ENCODE measurements around the gene VIPR2.

DNA sequence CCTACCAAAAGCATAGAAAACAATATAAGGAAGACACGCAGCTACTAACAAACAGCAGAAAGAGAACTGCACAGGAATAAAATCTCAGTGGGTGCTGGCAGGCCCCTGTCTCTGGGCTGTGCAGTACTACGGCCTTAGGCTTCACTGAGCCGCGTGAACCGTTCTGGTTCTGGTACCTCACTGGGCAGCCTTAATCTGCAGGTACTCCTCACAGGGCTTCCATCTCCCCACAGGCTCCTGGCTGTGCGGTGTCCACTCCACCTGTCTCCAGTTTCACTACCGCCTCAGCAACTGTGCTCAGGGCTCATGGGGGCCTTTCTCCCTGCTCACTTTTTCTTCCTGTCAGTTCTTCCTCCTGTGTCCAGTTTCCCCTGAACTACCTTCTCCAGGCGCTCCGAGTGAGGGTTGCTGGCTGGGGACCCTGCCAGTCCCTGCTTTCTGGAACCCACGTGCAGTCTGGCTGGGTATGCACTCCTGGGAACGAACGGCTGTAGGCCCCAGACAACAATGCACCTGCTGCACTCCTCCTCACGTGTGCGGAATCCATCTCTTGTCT lies 75.7 kb downstream of the VIPR2 start:
- TF ChIP-seq POLR2A (IDR thresholded peaks at IDR 0.05): no peak
- TF ChIP-seq, protein P1, sequence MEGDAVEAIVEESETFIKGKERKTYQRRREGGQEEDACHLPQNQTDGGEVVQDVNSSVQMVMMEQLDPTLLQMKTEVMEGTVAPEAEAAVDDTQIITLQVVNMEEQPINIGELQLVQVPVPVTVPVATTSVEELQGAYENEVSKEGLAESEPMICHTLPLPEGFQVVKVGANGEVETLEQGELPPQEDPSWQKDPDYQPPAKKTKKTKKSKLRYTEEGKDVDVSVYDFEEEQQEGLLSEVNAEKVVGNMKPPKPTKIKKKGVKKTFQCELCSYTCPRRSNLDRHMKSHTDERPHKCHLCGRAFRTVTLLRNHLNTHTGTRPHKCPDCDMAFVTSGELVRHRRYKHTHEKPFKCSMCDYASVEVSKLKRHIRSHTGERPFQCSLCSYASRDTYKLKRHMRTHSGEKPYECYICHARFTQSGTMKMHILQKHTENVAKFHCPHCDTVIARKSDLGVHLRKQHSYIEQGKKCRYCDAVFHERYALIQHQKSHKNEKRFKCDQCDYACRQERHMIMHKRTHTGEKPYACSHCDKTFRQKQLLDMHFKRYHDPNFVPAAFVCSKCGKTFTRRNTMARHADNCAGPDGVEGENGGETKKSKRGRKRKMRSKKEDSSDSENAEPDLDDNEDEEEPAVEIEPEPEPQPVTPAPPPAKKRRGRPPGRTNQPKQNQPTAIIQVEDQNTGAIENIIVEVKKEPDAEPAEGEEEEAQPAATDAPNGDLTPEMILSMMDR (IDR thresholded peaks at IDR 0.05): no peak
